ENCODE data around the gene GLG1. TPM values are rescaled to one million over a fixed set of nuclear protein-coding genes. Genes with fewer than 3 reads are reported as not detected.

The GLG1 gene
- total RNA-seq, 1 experiment from 2014 or later, result 135 TPM

DNA sequence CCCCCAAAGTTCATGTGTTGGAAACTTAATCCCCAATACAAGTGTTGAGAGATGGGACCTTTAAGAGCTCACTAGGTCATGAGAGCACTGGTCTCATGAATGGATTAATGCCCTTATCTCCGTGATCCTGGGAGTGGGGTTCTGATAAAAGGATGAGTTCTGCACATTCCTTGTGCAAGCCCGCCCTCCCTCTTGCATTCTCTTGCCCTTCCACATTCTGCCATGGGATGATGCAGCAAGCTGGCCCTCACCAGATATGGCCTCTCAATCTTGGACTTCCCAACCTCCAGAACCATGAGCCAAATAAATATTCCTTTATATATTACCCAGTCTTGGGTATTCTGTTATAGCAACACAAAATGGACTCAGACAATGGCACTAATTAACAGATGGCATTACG is 14.1 kb downstream of the GLG1 start:
- no peak overlapping the region for H3K4me3 Mint-ChIP-seq
- no peak overlapping the region for H4K91ac ChIP-seq (ENCODE audit: insufficient read length, low read depth, low read length)
- no peak overlapping the region for H2AK5ac ChIP-seq (ENCODE audit: insufficient read length, low read length)
- no CpG with 5 or more reads among the region's 3 CpGs for WGBS (ENCODE audit: extremely low coverage, insufficient read length, low lambda C conversion rate)
- H2AFZ ChIP-seq (ENCODE audit: low read length), result no peak overlapping the region
- H2BK20ac ChIP-seq (ENCODE audit: low read depth, low read length, poor library complexity, severe bottlenecking), result no peak overlapping the region
- H3K23ac ChIP-seq (ENCODE audit: insufficient read length, low read depth, low read length), result no peak overlapping the region
- no peak overlapping the region for H3K56ac ChIP-seq (ENCODE audit: insufficient read length, low read depth, low read length)
- no peak overlapping the region for H3K4me2 ChIP-seq (ENCODE audit: insufficient read depth, insufficient read length, low read length)
- no peak for TF ChIP-seq CTCF (conservative IDR thresholded peaks at IDR 0.05)
- H3K79me2 ChIP-seq (ENCODE audit: insufficient read depth, low read length), result peaks cover 16% of the 10 kb centered on the region; the same call in 1 of the 2 replicates
- H2BK120ac ChIP-seq (ENCODE audit: low read depth, low read length, poor library complexity, severe bottlenecking), result no peak overlapping the region
- no peak for DNase-seq
- H3K4me1 Mint-ChIP-seq, result peaks cover 5% of the 10 kb centered on the region in 2 experiments
- H2BK12ac ChIP-seq (ENCODE audit: insufficient read length, low read depth, low read length), result no peak overlapping the region
- no peak overlapping the region for H3T11ph ChIP-seq (ENCODE audit: low read length)
- H3K18ac ChIP-seq (ENCODE audit: insufficient read length, low read depth, low read length), result no peak overlapping the region
- no peak overlapping the region for H4K8ac ChIP-seq (replicated peaks; ENCODE audit: insufficient read length, low read depth, low read length)
- no peaks in the 10 kb centered on the region for H3K23me2 ChIP-seq (ENCODE audit: insufficient read length, low read depth, low read length, poor library complexity, severe bottlenecking)
- no peak overlapping the region for H3K4ac ChIP-seq (ENCODE audit: low read depth, low read length)
- no peaks in the 10 kb centered on the region for H3K27me3 Mint-ChIP-seq (ENCODE audit: low read depth)
- no peaks in the 10 kb centered on the region for H4K20me1 ChIP-seq (ENCODE audit: control insufficient read depth, insufficient read depth, insufficient read length)
- H3K36me3 Mint-ChIP-seq (ENCODE audit: insufficient read depth in 1 of 3, low read depth in 3 of 3), result peaks cover 8 to 18% (median 17%) of the 10 kb centered on the region in 3 experiments; a peak in 6 of 7 replicates
- H3K79me1 ChIP-seq (ENCODE audit: insufficient read depth, low read depth, low read length, poor library complexity, severe bottlenecking), result peaks cover 6% of the 10 kb centered on the region
- no peaks in the 10 kb centered on the region for H3K9me3 ChIP-seq (ENCODE audit: control insufficient read depth, low read depth, low read length)
- no peak overlapping the region for H4K5ac ChIP-seq (ENCODE audit: insufficient read length, low read depth, low read length)
- no peak overlapping the region for H3K27ac ChIP-seq (ENCODE audit: insufficient read length, low read depth, low read length)
- no peak overlapping the region for H3K9ac ChIP-seq (ENCODE audit: extremely low read depth, insufficient read length, low read length)
- no peaks in the 10 kb centered on the region for H3K4me1 ChIP-seq (ENCODE audit: insufficient read depth, low read length)
- H2BK15ac ChIP-seq (ENCODE audit: low read depth, low read length), result no peak overlapping the region
- no peak overlapping the region for H2BK5ac ChIP-seq (ENCODE audit: insufficient read length, low read length)
- no peaks in the 10 kb centered on the region for H3K9me3 Mint-ChIP-seq
- H3K27me3 ChIP-seq (ENCODE audit: insufficient read depth, low read length), result no peaks in the 10 kb centered on the region
- no peak overlapping the region for H3K27ac Mint-ChIP-seq
- no peak overlapping the region for H3K14ac ChIP-seq (ENCODE audit: insufficient read depth, low read length)

Measured in H9 (cell line).